HG03025 (cell line): ENCODE data around the gene ANKRD11.

Source experiments
- ATAC-seq: cut with Tn5 transposase; IDR thresholded peaks from one replicate; pipeline ENCODE4 v1.9.1; 2021; ENCODE audit warnings: mild to moderate bottlenecking, moderate library complexity; ENCODE audit not compliant: unreplicated experiment, low FRiP score

The ANKRD11 gene

GRCh38 chr16:89219365-89219764 is 271.0 kb downstream of the ANKRD11 start:
- no peak for ATAC-seq
